ENCODE results near the gene WWC2. TPM values are rescaled to one million over a fixed set of nuclear protein-coding genes. Genes with fewer than 3 reads are reported as not detected.

The WWC2 gene
- total RNA-seq, 4 donors from 2014 or later, result 7.4 to 24.8 (median 8.0) TPM

DNA sequence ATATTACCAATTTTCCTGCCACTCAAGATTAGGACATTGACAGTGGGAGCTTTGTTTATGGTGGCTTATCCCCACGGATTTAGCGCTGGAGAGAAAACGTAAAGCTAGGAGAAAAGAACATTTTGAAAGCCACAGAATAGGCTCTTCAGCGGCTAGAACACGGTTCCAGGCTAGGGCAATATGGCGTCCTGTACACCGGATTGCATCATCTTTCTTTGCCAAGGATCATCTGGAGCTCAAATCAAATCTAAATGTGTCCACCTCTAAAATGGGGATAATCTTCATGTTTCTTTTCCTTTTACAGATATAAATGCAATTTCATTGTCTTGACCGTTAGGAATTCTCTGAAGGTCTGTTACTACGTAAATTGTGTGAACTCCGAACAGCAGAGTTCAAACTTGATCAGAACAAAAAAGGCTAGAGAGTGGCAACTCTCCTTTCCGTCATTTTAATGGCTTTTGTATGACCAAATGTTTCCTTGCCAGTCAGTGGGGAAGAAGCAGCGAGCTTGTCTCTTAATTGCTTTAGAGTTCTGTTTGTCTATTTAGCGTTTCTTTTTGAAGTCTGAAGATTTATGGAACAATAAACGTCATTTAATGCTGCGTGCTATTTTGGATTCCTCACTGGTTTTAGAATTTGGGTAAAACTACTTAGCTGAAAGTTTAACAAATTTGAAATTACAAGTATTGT, 2.6 kb upstream of the WWC2 start:
- 91 to 92% methylated on average over 15 of the region's 15 CpGs for WGBS, 2 donors
- no peak overlapping the region for H3K27ac ChIP-seq
- TF ChIP-seq CTCF (IDR thresholded peaks at IDR 0.05), result no peak
- TF ChIP-seq POLR2A (IDR thresholded peaks at IDR 0.05), result no peak
- no peaks in the 10 kb centered on the region for H3K9me3 ChIP-seq
- H3K4me1 ChIP-seq, result peaks cover 4 to 50% (median 10%) of the 10 kb centered on the region in 3 donors
- no peak for DNase-seq
- intact Hi-C loops (cut with DNase I), result no loop called here
- no peak overlapping the region for H3K4me3 ChIP-seq
- no peaks in the 10 kb centered on the region for H3K36me3 ChIP-seq
- H3K27me3 ChIP-seq, result no peaks in the 10 kb centered on the region

GRCh38 chr4:183097231-183098018, 1.6 kb upstream of the WWC2 start:
- Histone ChIP-seq H3K27me3 (no peaks in the 10 kb centered on the region), H3K9me3 (no peaks in the 10 kb centered on the region), H3K4me1 (peaks cover 6 to 60% (median 10%) of the 10 kb centered on the region in 3 donors), H3K4me3 (peak overlapping the region; percentile 78 to 96 (median 82)), H3K36me3 (no peaks in the 10 kb centered on the region), H3K27ac (peak overlapping the region; percentile 91 to 98 (median 96))
- TF ChIP-seq POLR2A (IDR thresholded peaks at IDR 0.05) (no peak), CTCF (IDR thresholded peaks at IDR 0.05) (no peak)
- 86 to 91% methylated on average over 13 to 17 of the region's 43 CpGs for WGBS, 2 donors
- no peak for DNase-seq
- intact Hi-C loops (cut with DNase I), result no loop called here

DNA sequence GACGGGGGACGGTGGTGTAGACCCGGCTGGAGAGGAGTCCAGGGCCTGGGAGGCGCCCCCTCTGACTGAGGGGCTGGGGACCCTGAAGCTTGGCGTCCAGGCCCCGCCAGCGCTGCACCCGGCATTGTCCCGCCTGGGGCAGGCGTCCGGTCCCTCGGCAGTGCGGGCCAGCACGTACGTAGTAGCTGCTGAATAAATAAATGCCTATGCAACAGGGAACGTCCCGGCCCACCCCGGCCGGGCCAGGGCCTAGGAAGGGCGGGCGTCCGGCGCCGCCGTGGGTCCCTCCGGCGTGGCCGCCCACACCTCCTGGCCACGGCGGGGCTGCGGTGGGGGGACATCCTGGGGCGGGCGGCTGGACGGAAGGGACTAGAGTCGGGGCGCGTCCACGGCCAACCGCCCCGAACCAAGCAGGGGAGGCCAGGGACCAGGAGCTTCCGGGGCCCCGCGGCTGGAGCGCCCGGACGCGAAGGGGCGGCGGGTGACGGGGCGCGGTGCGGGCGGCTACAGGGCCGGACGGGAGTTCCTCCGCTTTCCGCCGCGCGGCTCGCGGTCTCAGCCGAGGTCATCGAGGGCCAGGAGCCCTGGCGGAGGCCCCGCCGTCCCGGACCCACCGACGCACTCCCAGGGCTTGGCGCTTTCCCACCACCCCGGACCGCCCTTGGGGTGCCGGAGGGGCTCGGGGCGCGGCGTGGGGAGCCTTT, 886 bp upstream of the WWC2 start:
- DNase-seq, result no peak
- WGBS, 2 donors, result no CpG with 5 or more reads among the region's 79 CpGs
- peaks cover 7 to 66% (median 10%) of the 10 kb centered on the region in 3 donors for H3K4me1 ChIP-seq
- H3K4me3 ChIP-seq, result peak overlapping the region; percentile 78 to 96 (median 82)
- no peaks in the 10 kb centered on the region for H3K27me3 ChIP-seq
- H3K36me3 ChIP-seq, result no peaks in the 10 kb centered on the region
- H3K27ac ChIP-seq, result peak overlapping the region; percentile 91 to 98 (median 96)
- no peak for TF ChIP-seq CTCF (IDR thresholded peaks at IDR 0.05)
- no peak for TF ChIP-seq POLR2A (IDR thresholded peaks at IDR 0.05)
- no peaks in the 10 kb centered on the region for H3K9me3 ChIP-seq
- intact Hi-C loops (cut with DNase I), result no loop called here

- Histone ChIP-seq H3K27me3 (no peaks in the 10 kb centered on the region), H3K4me3 (peak overlapping the region; percentile 78 to 96 (median 82)), H3K4me1 (peaks cover 7 to 55% (median 10%) of the 10 kb centered on the region in 3 donors), H3K27ac (peak overlapping the region; percentile 91 to 98 (median 96)), H3K9me3 (no peaks in the 10 kb centered on the region), H3K36me3 (no peaks in the 10 kb centered on the region)
- DNase-seq, result no peak
- intact Hi-C loops (cut with DNase I), result no loop called here
- WGBS, 2 donors, result 0% methylated on average over 1 to 23 of the region's 73 CpGs
- TF ChIP-seq POLR2A (IDR thresholded peaks at IDR 0.05) (no peak), CTCF (IDR thresholded peaks at IDR 0.05) (no peak)
Observed at GRCh38 chr4:183099537-183100297, 660 bp downstream of the WWC2 start.

Measured in esophagus squamous epithelium (tissue), 5 donors.